Endodermal cell (in vitro differentiated cells): ENCODE measurements around the gene ST3GAL5. TPM values are rescaled to one million over a fixed set of nuclear protein-coding genes. Genes with fewer than 3 reads are reported as not detected.
A peak's percentile ranks its signal among the peaks of the same experiment; 100 is the strongest.

ENCODE experiments used
- DNase-seq: peaks from one replicate; pipeline ENCODE4 v3.0.0-alpha.2; 2017
- H3K27ac ChIP-seq: 2 replicates; pipeline ENCODE4 v1.5.1; 2013; ENCODE audit warnings: mild to moderate bottlenecking, low read depth, low read length, moderate library complexity
- H3K27me3 ChIP-seq: 2 replicates; pipeline ENCODE4 v1.6.1; 2013; ENCODE audit warnings: mild to moderate bottlenecking, low read length, moderate library complexity; ENCODE audit not compliant: insufficient read depth, control insufficient read depth, poor library complexity, severe bottlenecking
- H3K36me3 ChIP-seq: 2 replicates; pipeline ENCODE4 v1.7.0; 2013; ENCODE audit warnings: mild to moderate bottlenecking, low read length, moderate library complexity; ENCODE audit not compliant: control insufficient read depth, insufficient read depth
- H3K4me1 ChIP-seq: one replicate; pipeline ENCODE4 v1.7.0; 2013; ENCODE audit warnings: low read length; ENCODE audit not compliant: control insufficient read depth, insufficient read depth
- H3K4me3 ChIP-seq: 2 replicates; pipeline ENCODE4 v1.5.1; 2013; ENCODE audit warnings: mild to moderate bottlenecking, low read length, moderate library complexity
- H3K9ac ChIP-seq: 2 replicates; pipeline ENCODE4 v1.6.1; 2013; ENCODE audit warnings: mild to moderate bottlenecking, low read length, moderate library complexity; ENCODE audit not compliant: poor library complexity, severe bottlenecking; ENCODE audit errors: extremely low read depth
- H3K9me3 ChIP-seq: 2 replicates; pipeline ENCODE4 v1.6.1; 2013; ENCODE audit warnings: mild to moderate bottlenecking, low read length, moderate library complexity; ENCODE audit not compliant: control insufficient read depth
- H3K27ac Mint-ChIP-seq: 2 replicates; pipeline ENCODE4 v1.8.0; 2020; ENCODE audit warnings: mixed read lengths
- H3K27me3 Mint-ChIP-seq: 2 replicates; pipeline ENCODE4 v1.8.0; 2021; ENCODE audit warnings: mild to moderate bottlenecking, mixed read lengths; ENCODE audit not compliant: insufficient read depth
- H3K36me3 Mint-ChIP-seq: 2 replicates; pipeline ENCODE4 v1.8.0; 2020; ENCODE audit warnings: low read depth, mixed read lengths
- H3K4me1 Mint-ChIP-seq: 2 replicates; pipeline ENCODE4 v1.8.0; 2020; ENCODE audit warnings: mixed read lengths
- H3K4me3 Mint-ChIP-seq: 2 replicates; pipeline ENCODE4 v1.8.0; 2020; ENCODE audit warnings: mild to moderate bottlenecking, moderate library complexity, mixed read lengths
- H3K9me3 Mint-ChIP-seq: 2 replicates; pipeline ENCODE4 v1.8.0; 2020; ENCODE audit warnings: mild to moderate bottlenecking, mixed read lengths
- WGBS, 2 experiments: methylation state at CpG; one replicate each; pipeline versions ENCODE4 v1.1.5 to v1.1.7; 2013; ENCODE audit warnings: missing lambda C conversion rate in 2 of 2, mixed read lengths in 1 of 2; ENCODE audit not compliant: insufficient coverage in 1 of 2, insufficient read length in 1 of 2; 5-methylcytosine and 5-hydroxymethylcytosine counted together
- total RNA-seq, 2 donors: library from RNA; stranded (reverse); fragmentation: NEBNext Ultra II Directional in 1 of 2; extraction: Animal tissue kit (Norgen Biotek cat#: 25700) in 1 of 2; gene quantifications; 2 replicates in 1 of 2; 3 replicates in 1 of 2; pipeline ENCODE4 v1.2.1, GENCODE V29; 2021
- TF ChIP-seq, protein P1 (sequence below): fragments of 200-600 bp; sonication (generic); conservative IDR thresholded peaks from 2 replicates; pipeline ENCODE4 v1.5.0; 2021; ENCODE audit warnings: antibody characterized with exemption, mild to moderate bottlenecking

The ST3GAL5 gene
- total RNA-seq, 2 donors from 2014 or later, result 26.6 to 27.4 TPM

- Histone ChIP-seq H3K4me1 (no peaks in the 10 kb centered on the region), H3K27me3 (no peaks in the 10 kb centered on the region), H3K9me3 (peaks cover 5% of the 10 kb centered on the region), H3K36me3 (no peaks in the 10 kb centered on the region), H3K27ac (peak overlapping the region; percentile 50), H3K4me3 (peak overlapping the region; percentile 81), H3K9ac (no peak overlapping the region)
- DNase-seq, result no peak
- WGBS, 2 experiments, result 81 to 86% methylated on average over 16 to 21 of the region's 22 CpGs
- H3K27me3 Mint-ChIP-seq, result peaks cover 18% of the 10 kb centered on the region
- H3K27ac Mint-ChIP-seq, result peak overlapping the region; percentile 83
- H3K9me3 Mint-ChIP-seq, result peaks cover 7% of the 10 kb centered on the region
- peaks cover 34% of the 10 kb centered on the region for H3K4me1 Mint-ChIP-seq
- TF ChIP-seq, protein P1, sequence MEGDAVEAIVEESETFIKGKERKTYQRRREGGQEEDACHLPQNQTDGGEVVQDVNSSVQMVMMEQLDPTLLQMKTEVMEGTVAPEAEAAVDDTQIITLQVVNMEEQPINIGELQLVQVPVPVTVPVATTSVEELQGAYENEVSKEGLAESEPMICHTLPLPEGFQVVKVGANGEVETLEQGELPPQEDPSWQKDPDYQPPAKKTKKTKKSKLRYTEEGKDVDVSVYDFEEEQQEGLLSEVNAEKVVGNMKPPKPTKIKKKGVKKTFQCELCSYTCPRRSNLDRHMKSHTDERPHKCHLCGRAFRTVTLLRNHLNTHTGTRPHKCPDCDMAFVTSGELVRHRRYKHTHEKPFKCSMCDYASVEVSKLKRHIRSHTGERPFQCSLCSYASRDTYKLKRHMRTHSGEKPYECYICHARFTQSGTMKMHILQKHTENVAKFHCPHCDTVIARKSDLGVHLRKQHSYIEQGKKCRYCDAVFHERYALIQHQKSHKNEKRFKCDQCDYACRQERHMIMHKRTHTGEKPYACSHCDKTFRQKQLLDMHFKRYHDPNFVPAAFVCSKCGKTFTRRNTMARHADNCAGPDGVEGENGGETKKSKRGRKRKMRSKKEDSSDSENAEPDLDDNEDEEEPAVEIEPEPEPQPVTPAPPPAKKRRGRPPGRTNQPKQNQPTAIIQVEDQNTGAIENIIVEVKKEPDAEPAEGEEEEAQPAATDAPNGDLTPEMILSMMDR, result no peak
- H3K4me3 Mint-ChIP-seq, result peak overlapping the region; percentile 68
- no peaks in the 10 kb centered on the region for H3K36me3 Mint-ChIP-seq
These were observed 964 bp upstream of the ST3GAL5 start for GRCh38 chr2:85889627-85890281.

GRCh38 chr2:85888020-85888683 lies 638 bp downstream of the ST3GAL5 start:
- peak; percentile 70 for DNase-seq
- no peak overlapping the region for H3K27ac Mint-ChIP-seq
- H3K27ac ChIP-seq, result no peak overlapping the region

DNA sequence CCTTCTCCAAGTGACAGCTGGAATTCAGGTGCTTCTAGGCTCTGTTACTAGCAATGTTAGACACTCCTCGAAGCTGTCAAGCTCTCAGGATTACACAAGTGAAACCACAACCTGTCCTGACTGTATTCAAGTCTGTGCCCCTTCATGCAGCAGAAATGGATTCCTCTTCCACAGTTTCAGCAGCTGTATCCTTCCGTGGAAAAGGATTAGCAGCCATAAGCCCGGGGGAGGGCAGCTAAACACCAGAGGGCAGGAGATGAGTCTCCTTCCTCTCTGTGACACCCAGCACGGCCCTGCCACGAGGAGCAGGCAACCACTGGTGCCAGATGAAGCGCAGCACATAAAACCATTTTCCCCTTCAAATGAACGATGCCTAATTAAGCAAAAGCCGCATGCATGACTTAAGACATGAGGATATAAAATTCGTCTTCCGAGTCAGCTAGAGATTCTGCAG lies 1.2 kb downstream of the ST3GAL5 start:
- H3K27ac Mint-ChIP-seq, result no peak overlapping the region
- Histone ChIP-seq H3K27me3 (no peaks in the 10 kb centered on the region), H3K4me3 (peak overlapping the region; percentile 89), H3K27ac (no peak overlapping the region), H3K36me3 (peaks cover 5% of the 10 kb centered on the region), H3K9ac (peak overlapping the region; percentile 60), H3K9me3 (peaks cover 18% of the 10 kb centered on the region), H3K4me1 (no peaks in the 10 kb centered on the region)
- peak; percentile 68 for DNase-seq
- TF ChIP-seq, protein P1, result peak; percentile 26
- 46 to 47% methylated on average over 8 to 10 of the region's 10 CpGs for WGBS, 2 experiments
- peaks cover 22% of the 10 kb centered on the region for H3K27me3 Mint-ChIP-seq
- peak overlapping the region; percentile 68 for H3K4me3 Mint-ChIP-seq
- peaks cover 13% of the 10 kb centered on the region for H3K36me3 Mint-ChIP-seq
- H3K9me3 Mint-ChIP-seq, result peaks cover 10% of the 10 kb centered on the region
- peaks cover 28% of the 10 kb centered on the region for H3K4me1 Mint-ChIP-seq

More at GRCh38 chr2:85888020-85888683, 638 bp downstream of the ST3GAL5 start:
- no peaks in the 10 kb centered on the region for H3K27me3 ChIP-seq
- no peaks in the 10 kb centered on the region for H3K4me1 ChIP-seq
- Mint-ChIP-seq H3K4me3 (peak overlapping the region; percentile 68), H3K36me3 (peaks cover 8% of the 10 kb centered on the region), H3K9me3 (peaks cover 4% of the 10 kb centered on the region), H3K4me1 (peaks cover 28% of the 10 kb centered on the region), H3K27me3 (peaks cover 21% of the 10 kb centered on the region)
- 7 to 14% methylated on average over 28 to 47 of the region's 47 CpGs for WGBS, 2 experiments
- TF ChIP-seq, protein P1, result no peak
- peaks cover 5% of the 10 kb centered on the region for H3K36me3 ChIP-seq
- H3K9ac ChIP-seq, result peak overlapping the region; percentile 60
- peak overlapping the region; percentile 89 for H3K4me3 ChIP-seq
- H3K9me3 ChIP-seq, result peaks cover 13% of the 10 kb centered on the region
